HepG2 (cell line): ENCODE measurements around the gene PELO. TPM values are rescaled to one million over a fixed set of nuclear protein-coding genes. Genes with fewer than 3 reads are reported as not detected.

Experiments
- AKNA ChIP-seq: sonication (generic); formaldehyde crosslinking; IDR thresholded peaks from 2 replicates; pipeline ENCODE4 v1.4.0; 2020; ENCODE audit warnings: missing genetic modification reagents, borderline replicate concordance
- ARHGAP35 ChIP-seq: sonication (generic); formaldehyde crosslinking; IDR thresholded peaks from 2 replicates; pipeline ENCODE4 v1.9.0; 2022; ENCODE audit warnings: mild to moderate bottlenecking, inconsistent platforms, moderate library complexity, missing genetic modification reagents, borderline replicate concordance
- FOSL1 ChIP-seq: sonication (generic); formaldehyde crosslinking; IDR thresholded peaks from 2 replicates; pipeline ENCODE4 v1.9.0; 2021; ENCODE audit warnings: missing genetic modification reagents, borderline replicate concordance
- GPBP1L1 ChIP-seq: sonication (generic); formaldehyde crosslinking; IDR thresholded peaks from 2 replicates; pipeline ENCODE4 v1.5.0; 2020; ENCODE audit warnings: mild to moderate bottlenecking, missing genetic modification reagents
- NPAS2 ChIP-seq: sonication (generic); formaldehyde crosslinking; IDR thresholded peaks from 2 replicates; pipeline ENCODE4 v1.8.0; 2022; ENCODE audit warnings: mild to moderate bottlenecking, missing genetic modification reagents, borderline replicate concordance
- NR2F1 ChIP-seq, 2 experiments: fragments of 450-650 bp in 1 of 2; formaldehyde crosslinking in 1 of 2; IDR thresholded peaks; 2 replicates each; pipeline versions ENCODE4 v1.5.0 to v1.6.1; 2016 to 2020; ENCODE audit warnings: mild to moderate bottlenecking in 1 of 2, missing compliant biosample characterization in 1 of 2, missing genetic modification reagents in 1 of 2, moderate library complexity in 1 of 2
- POLR2AphosphoS5 ChIP-seq: IDR thresholded peaks from 2 replicates; pipeline ENCODE4 v1.6.1; 2012; ENCODE audit warnings: low read depth, low read length
- ZBTB1 ChIP-seq: sonication (generic); formaldehyde crosslinking; IDR thresholded peaks from 2 replicates; pipeline ENCODE4 v1.4.0; 2020; ENCODE audit warnings: missing genetic modification reagents, borderline replicate concordance
- ZNF251 ChIP-seq: sonication (generic); formaldehyde crosslinking; IDR thresholded peaks from 2 replicates; pipeline ENCODE4 v1.9.0; 2021; ENCODE audit warnings: mild to moderate bottlenecking, missing genetic modification reagents
- ZNF567 ChIP-seq: sonication (generic); formaldehyde crosslinking; IDR thresholded peaks from 2 replicates; pipeline ENCODE4 v1.8.1; 2023; ENCODE audit warnings: mild to moderate bottlenecking, missing genetic modification reagents, borderline replicate concordance
- polyA plus RNA-seq, 8 experiments: library from polyadenylated mRNA; depleted of rRNA in 3 of 8; stranded (reverse) in 7 of 8; unstranded in 1 of 8; fragments of >200 nt; fragmentation: Illumina TruSeq in 4 of 8; extraction: Trizol in 4 of 8; gene quantifications; 2 replicates each; pipeline versions ENCODE4 v1.2.1 to v1.2.3, GENCODE V29; 2011 to 2016; ENCODE audit warnings: low read depth in 4 of 8, missing spikeins in 1 of 8, mixed read lengths in 1 of 8; ENCODE audit not compliant: insufficient read depth in 1 of 8
- total RNA-seq, 5 experiments: library from RNA; depleted of rRNA; stranded (reverse); fragments of >200 nt; fragmentation: Illumina TruSeq; extraction: Trizol; gene quantifications; 2 replicates each; pipeline ENCODE4 v1.2.3, GENCODE V29; 2016; ENCODE audit warnings: low read depth in 1 of 5
- TF ChIP-seq, protein P1 (sequence below): sonication (generic); formaldehyde crosslinking; IDR thresholded peaks from 2 replicates; pipeline ENCODE4 v1.4.0; 2020; ENCODE audit warnings: missing genetic modification reagents
- TF ChIP-seq, protein P2 (sequence below): IDR thresholded peaks from 2 replicates; pipeline ENCODE4 v1.6.1; 2016; ENCODE audit warnings: missing compliant biosample characterization, missing genetic modification reagents, borderline replicate concordance

PELO gene
- total and polyA plus RNA-seq, 2 of the 13 experiments (the other 11 are each of a cell fraction or from before 2014, with no cell fraction given), result 19.0 to 23.9 TPM

DNA sequence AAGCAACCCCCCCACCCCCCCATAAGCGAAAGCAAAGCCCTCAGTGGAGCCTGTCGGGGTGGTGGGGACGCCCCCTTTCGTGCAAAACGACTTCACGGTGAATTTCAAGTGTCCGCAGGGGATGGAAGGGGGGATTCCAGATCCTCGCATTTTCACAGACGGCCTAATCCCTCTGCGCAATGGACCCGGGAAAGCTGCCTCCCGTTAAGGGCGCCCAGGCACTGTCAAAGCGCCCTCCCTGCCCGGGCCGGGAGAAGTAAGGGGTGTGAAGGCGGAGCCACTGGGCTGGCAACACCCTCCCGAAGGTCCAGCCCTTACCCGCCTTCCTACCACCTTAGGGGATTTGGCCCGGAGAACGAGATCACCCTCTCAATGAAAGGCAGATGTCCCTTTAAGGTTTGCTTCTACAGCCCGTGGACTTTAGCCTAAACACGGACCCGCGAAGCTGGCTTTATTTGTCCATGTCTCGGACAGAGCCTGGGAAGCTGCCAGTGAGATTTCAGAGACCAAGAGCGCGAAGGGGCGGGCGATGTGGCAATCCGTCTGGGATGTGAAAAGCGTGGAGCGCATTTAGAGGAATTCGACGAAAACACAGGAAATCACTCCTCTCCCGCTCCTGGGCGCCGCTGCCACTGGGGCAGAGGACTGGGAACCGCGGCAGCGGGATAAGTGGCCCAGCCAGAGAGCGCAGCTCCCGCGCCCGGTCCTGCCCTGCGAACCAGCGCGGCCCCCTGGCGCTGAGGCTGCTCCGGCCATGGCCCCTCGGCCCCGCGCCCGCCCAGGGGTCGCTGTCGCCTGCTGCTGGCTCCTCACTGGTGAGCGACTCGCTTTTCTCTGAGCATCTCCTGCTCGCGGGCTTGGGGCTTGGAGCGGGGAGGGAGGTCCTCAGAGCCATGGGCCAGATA, at the start of gene PELO, which contains the start of gene ITGA1 (continued):
- TF ChIP-seq, protein P1, sequence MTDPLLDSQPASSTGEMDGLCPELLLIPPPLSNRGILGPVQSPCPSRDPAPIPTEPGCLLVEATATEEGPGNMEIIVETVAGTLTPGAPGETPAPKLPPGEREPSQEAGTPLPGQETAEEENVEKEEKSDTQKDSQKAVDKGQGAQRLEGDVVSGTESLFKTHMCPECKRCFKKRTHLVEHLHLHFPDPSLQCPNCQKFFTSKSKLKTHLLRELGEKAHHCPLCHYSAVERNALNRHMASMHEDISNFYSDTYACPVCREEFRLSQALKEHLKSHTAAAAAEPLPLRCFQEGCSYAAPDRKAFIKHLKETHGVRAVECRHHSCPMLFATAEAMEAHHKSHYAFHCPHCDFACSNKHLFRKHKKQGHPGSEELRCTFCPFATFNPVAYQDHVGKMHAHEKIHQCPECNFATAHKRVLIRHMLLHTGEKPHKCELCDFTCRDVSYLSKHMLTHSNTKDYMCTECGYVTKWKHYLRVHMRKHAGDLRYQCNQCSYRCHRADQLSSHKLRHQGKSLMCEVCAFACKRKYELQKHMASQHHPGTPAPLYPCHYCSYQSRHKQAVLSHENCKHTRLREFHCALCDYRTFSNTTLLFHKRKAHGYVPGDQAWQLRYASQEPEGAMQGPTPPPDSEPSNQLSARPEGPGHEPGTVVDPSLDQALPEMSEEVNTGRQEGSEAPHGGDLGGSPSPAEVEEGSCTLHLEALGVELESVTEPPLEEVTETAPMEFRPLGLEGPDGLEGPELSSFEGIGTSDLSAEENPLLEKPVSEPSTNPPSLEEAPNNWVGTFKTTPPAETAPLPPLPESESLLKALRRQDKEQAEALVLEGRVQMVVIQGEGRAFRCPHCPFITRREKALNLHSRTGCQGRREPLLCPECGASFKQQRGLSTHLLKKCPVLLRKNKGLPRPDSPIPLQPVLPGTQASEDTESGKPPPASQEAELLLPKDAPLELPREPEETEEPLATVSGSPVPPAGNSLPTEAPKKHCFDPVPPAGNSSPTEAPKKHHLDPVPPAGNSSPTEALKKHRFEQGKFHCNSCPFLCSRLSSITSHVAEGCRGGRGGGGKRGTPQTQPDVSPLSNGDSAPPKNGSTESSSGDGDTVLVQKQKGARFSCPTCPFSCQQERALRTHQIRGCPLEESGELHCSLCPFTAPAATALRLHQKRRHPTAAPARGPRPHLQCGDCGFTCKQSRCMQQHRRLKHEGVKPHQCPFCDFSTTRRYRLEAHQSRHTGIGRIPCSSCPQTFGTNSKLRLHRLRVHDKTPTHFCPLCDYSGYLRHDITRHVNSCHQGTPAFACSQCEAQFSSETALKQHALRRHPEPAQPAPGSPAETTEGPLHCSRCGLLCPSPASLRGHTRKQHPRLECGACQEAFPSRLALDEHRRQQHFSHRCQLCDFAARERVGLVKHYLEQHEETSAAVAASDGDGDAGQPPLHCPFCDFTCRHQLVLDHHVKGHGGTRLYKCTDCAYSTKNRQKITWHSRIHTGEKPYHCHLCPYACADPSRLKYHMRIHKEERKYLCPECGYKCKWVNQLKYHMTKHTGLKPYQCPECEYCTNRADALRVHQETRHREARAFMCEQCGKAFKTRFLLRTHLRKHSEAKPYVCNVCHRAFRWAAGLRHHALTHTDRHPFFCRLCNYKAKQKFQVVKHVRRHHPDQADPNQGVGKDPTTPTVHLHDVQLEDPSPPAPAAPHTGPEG (CRISPR knock-in tag), result peak; percentile 32; the same call in 1 of the 2 replicates
- TF ChIP-seq GPBP1L1 (CRISPR knock-in tag), result no peak
- peak; percentile 75; the same call in 1 of the 2 replicates for TF ChIP-seq ARHGAP35 (CRISPR knock-in tag)
- no peak for TF ChIP-seq AKNA (CRISPR knock-in tag)
- TF ChIP-seq ZNF251 (CRISPR knock-in tag), result no peak
- TF ChIP-seq ZNF567, result peak; percentile 84; the same call in 1 of the 2 replicates
- TF ChIP-seq ZBTB1, result no peak
- no peak for TF ChIP-seq FOSL1 (CRISPR knock-in tag)
- TF ChIP-seq NR2F1 (CRISPR knock-in tag; IDR thresholded peaks at IDR 0.05), result no peak
- TF ChIP-seq POLR2AphosphoS5, result no peak; the same call in none of the 2 replicates
- TF ChIP-seq NPAS2 (CRISPR knock-in tag), result no peak
- TF ChIP-seq, protein P2, sequence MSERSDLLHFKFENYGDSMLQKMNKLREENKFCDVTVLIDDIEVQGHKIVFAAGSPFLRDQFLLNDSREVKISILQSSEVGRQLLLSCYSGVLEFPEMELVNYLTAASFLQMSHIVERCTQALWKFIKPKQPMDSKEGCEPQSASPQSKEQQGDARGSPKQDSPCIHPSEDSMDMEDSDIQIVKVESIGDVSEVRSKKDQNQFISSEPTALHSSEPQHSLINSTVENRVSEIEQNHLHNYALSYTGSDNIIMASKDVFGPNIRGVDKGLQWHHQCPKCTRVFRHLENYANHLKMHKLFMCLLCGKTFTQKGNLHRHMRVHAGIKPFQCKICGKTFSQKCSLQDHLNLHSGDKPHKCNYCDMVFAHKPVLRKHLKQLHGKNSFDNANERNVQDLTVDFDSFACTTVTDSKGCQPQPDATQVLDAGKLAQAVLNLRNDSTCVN (CRISPR knock-in tag), result no peak
